Chondrocyte (in vitro differentiated cells): ENCODE results near the gene CYYR1. TPM values are rescaled to one million over a fixed set of nuclear protein-coding genes. Genes with fewer than 3 reads are reported as not detected.

Source experiments
- DNase-seq: peaks from one replicate; pipeline ENCODE4 v3.0.0; 2021; ENCODE audit warnings: mixed read lengths, low spot score
- H3K27ac Mint-ChIP-seq: one replicate; pipeline ENCODE4 v1.8.0; 2021; ENCODE audit warnings: mild to moderate bottlenecking, moderate library complexity, mixed read lengths; ENCODE audit not compliant: unreplicated experiment
- H3K27me3 Mint-ChIP-seq: 2 replicates; pipeline ENCODE4 v1.8.0; 2021; ENCODE audit warnings: low read depth, mixed read lengths
- H3K36me3 Mint-ChIP-seq: 2 replicates; pipeline ENCODE4 v1.8.0; 2021; ENCODE audit warnings: low read depth, mixed read lengths
- H3K4me1 Mint-ChIP-seq: 2 replicates; pipeline ENCODE4 v1.8.0; 2021; ENCODE audit warnings: low read depth, mild to moderate bottlenecking, mixed read lengths
- H3K4me3 Mint-ChIP-seq: one replicate; pipeline ENCODE4 v1.8.0; 2021; ENCODE audit warnings: mild to moderate bottlenecking, moderate library complexity, mixed read lengths; ENCODE audit not compliant: unreplicated experiment
- H3K9me3 Mint-ChIP-seq: 2 replicates; pipeline ENCODE4 v1.8.0; 2021; ENCODE audit warnings: low read depth, mixed read lengths
- CTCF ChIP-seq: fragments of 200-600 bp; sonication (generic); IDR thresholded peaks from 2 replicates; pipeline ENCODE4 v1.5.0; 2021; ENCODE audit warnings: antibody characterized with exemption, mild to moderate bottlenecking, moderate library complexity
- total RNA-seq: library from RNA; stranded (reverse); gene quantifications from 3 replicates; pipeline ENCODE4 v1.2.1, GENCODE V29; 2021

The CYYR1 gene
- total RNA-seq, 1 donor from 2014 or later, result 1.5 TPM

DNA sequence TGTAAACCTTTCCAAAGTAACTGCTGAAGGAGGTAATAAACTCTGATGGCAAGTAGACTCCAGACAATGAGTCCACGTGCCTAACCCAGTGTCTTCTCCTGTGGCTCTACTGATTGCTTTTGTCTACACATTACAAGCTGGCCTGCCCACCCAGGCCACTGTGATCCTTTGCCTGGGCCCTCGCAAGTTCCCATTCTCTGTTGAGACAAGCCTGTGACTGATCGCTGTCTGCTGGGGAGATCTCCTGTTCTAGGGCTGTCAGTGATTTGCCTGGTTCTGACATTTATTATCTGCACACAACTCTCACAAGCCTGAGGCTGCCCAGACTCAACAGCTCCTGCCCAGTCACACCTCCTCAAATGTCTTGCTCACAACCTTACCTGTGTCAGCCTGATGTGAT lies 81.4 kb downstream of the CYYR1 start:
- H3K9me3 Mint-ChIP-seq, result no peaks in the 10 kb centered on the region
- no peak overlapping the region for H3K4me3 Mint-ChIP-seq
- H3K27ac Mint-ChIP-seq, result no peak overlapping the region
- H3K36me3 Mint-ChIP-seq, result no peaks in the 10 kb centered on the region
- no peaks in the 10 kb centered on the region for H3K27me3 Mint-ChIP-seq
- TF ChIP-seq CTCF, result no peak
- no peak for DNase-seq
- peaks cover 14% of the 10 kb centered on the region for H3K4me1 Mint-ChIP-seq

DNA sequence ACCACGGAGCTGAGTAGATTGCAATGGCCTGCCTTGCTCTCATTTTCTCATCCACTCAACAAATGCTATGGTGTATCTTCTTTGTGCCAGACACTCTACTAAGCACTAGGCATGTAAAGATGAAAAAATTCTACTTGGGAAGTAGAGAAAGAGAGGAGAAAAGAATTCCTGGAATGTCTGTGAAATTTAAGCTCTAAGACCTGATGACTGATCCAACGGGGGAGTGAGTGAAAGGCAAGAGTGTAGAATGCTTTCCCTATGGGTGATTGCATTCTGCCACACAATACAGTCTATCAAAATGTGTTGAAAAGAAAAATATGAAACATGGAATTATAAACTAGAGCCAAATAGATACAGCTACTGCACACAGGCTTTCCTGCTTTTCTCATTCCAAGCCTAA lies 82.3 kb downstream of the CYYR1 start:
- no peaks in the 10 kb centered on the region for H3K36me3 Mint-ChIP-seq
- H3K27me3 Mint-ChIP-seq, result no peaks in the 10 kb centered on the region
- no peak overlapping the region for H3K4me3 Mint-ChIP-seq
- no peak for TF ChIP-seq CTCF
- DNase-seq, result no peak
- H3K27ac Mint-ChIP-seq, result peak overlapping the region; percentile 42
- H3K4me1 Mint-ChIP-seq, result peaks cover 14% of the 10 kb centered on the region
- no peaks in the 10 kb centered on the region for H3K9me3 Mint-ChIP-seq

DNA sequence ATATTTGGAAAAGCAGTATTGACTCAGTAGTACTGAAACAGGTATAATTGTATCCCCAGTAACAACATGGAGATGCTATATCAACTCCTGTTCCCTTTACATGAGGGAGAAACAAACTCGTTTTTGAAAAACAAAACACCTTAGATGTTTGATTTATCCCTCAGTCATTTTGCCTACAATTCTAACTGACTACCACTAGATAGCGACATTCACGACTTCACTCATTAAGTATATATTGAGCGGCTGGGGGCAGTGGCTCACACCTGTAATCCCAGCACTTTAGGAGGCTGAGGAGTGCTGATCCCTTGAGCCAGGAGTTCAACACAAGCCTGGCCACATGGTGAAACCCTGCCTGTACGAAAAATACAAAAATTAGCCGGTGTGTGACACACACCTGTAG lies 83.3 kb downstream of the CYYR1 start:
- peak; percentile 49 for TF ChIP-seq CTCF
- no peak for DNase-seq
- no peak overlapping the region for H3K27ac Mint-ChIP-seq
- H3K4me3 Mint-ChIP-seq, result no peak overlapping the region
- no peaks in the 10 kb centered on the region for H3K27me3 Mint-ChIP-seq
- H3K9me3 Mint-ChIP-seq, result no peaks in the 10 kb centered on the region
- no peaks in the 10 kb centered on the region for H3K36me3 Mint-ChIP-seq
- H3K4me1 Mint-ChIP-seq, result peaks cover 14% of the 10 kb centered on the region

- H3K4me1 Mint-ChIP-seq, result peaks cover 14% of the 10 kb centered on the region
- no peak overlapping the region for H3K27ac Mint-ChIP-seq
- no peaks in the 10 kb centered on the region for H3K27me3 Mint-ChIP-seq
- H3K9me3 Mint-ChIP-seq, result no peaks in the 10 kb centered on the region
- H3K4me3 Mint-ChIP-seq, result no peak overlapping the region
- no peak for DNase-seq
- H3K36me3 Mint-ChIP-seq, result no peaks in the 10 kb centered on the region
- no peak for TF ChIP-seq CTCF
These were observed 85.1 kb downstream of the CYYR1 start for GRCh38 chr21:26487981-26488480.

GRCh38 chr21:26473471-26473870 lies 99.6 kb downstream of the CYYR1 start:
- Mint-ChIP-seq H3K9me3 (no peaks in the 10 kb centered on the region), H3K36me3 (no peaks in the 10 kb centered on the region), H3K4me3 (no peak overlapping the region), H3K27me3 (no peaks in the 10 kb centered on the region), H3K4me1 (peaks cover 8% of the 10 kb centered on the region), H3K27ac (no peak overlapping the region)
- TF ChIP-seq CTCF, result no peak
- no peak for DNase-seq
